ENCODE measurements around the gene PPM1L. TPM values are rescaled to one million over a fixed set of nuclear protein-coding genes. Genes with fewer than 3 reads are reported as not detected.

Gene PPM1L
- total RNA-seq, 2 donors from 2014 or later, result 7.6 to 13.7 TPM

DNA sequence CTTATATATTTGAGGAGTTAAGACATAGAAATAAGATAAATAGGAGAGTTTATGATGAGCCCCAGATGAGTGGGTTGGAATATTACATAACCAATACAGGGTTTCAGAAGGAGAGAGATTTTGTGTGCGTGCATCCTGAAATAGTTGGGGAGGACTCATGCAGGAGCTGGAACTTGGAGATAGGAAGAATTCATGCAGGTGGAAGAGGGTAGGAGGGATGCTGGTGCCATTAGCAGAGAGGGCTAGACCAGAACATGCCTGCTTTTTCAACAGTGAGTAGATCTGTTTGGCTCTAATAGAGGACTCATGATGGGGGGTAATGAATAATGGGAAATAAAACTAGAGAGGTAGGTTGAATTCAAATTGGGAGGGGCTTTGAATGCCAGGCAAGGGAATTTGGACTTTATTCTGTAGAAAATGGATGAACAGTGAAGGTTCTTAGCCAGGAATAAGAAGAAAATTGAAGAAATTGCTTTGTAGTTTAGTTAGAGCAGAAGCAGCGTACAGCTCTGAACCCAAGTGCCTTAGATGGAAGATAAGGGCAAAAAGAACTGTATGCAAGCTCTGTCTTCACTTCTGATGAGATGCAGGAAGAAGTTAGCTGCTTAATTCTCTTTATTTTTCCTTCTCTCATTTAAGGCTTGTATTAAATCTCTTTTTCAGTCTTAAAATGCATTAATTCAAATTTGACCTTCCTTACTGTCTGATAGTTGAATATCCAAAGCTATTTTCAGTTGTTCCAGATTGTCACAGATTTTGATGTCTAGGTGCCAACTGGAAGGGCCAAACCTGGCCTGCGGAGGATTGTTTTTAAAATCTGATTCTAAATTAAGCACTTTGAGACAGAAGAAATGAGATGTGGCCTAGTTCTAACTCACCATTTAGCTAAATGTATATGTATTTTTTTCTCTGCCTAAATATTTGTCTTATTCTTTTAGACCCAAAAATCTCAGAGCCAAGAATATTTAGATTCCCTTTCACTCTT lies 86.3 kb downstream of the PPM1L start:
- Histone ChIP-seq H3K36me3 (replicated peaks in 1 of 2; ENCODE audit: insufficient read depth in 1 of 2, low read depth in 2 of 2) (no peaks in the 10 kb centered on the region), H3K27ac (no peak overlapping the region), H3K9me3 (no peaks in the 10 kb centered on the region), H3K27me3 (no peaks in the 10 kb centered on the region), H3K4me1 (no peaks in the 10 kb centered on the region), H3K4me3 (no peak overlapping the region)
- DNase-seq (no peak), ATAC-seq (no peak)
- intact Hi-C loops (cut with DNase I), result no loop called here
- no peak for TF ChIP-seq POLR2A (IDR thresholded peaks at IDR 0.05)
- TF ChIP-seq, protein P1, sequence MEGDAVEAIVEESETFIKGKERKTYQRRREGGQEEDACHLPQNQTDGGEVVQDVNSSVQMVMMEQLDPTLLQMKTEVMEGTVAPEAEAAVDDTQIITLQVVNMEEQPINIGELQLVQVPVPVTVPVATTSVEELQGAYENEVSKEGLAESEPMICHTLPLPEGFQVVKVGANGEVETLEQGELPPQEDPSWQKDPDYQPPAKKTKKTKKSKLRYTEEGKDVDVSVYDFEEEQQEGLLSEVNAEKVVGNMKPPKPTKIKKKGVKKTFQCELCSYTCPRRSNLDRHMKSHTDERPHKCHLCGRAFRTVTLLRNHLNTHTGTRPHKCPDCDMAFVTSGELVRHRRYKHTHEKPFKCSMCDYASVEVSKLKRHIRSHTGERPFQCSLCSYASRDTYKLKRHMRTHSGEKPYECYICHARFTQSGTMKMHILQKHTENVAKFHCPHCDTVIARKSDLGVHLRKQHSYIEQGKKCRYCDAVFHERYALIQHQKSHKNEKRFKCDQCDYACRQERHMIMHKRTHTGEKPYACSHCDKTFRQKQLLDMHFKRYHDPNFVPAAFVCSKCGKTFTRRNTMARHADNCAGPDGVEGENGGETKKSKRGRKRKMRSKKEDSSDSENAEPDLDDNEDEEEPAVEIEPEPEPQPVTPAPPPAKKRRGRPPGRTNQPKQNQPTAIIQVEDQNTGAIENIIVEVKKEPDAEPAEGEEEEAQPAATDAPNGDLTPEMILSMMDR (IDR thresholded peaks at IDR 0.05), result no peak
- WGBS, 2 donors, result 90 to 92% methylated on average over 3 of the region's 3 CpGs

DNA sequence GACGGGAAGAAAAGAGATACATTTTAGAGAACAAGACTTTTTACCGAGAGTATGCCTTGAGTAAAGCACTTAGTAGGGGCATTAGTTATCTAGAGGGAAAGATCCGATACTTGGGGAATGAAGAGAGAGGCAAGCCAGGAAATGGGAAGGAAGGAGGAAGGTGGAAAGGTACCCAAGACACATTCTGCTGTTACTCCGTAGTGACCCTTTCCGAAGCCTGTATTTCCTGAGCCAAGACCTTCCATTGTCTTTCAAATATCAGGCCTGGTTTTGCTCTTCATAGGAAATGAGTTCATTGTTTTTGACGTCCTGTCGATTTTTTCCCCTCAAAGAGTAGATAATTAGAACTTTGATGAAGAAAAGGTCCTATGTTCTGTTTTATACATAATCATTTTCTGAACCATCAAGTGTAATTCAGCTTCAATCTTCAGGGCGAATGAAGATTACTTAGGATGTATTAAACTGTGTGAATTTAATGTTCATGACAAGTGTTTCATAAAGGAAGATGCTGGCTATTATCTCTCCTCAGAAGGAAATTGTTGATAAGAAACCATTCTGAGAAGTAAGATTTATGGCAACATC lies 95.7 kb downstream of the PPM1L start:
- Histone ChIP-seq H3K4me3 (no peak overlapping the region), H3K36me3 (replicated peaks in 1 of 2; ENCODE audit: insufficient read depth in 1 of 2, low read depth in 2 of 2) (no peaks in the 10 kb centered on the region), H3K27ac (no peak overlapping the region), H3K9me3 (no peaks in the 10 kb centered on the region), H3K4me1 (no peaks in the 10 kb centered on the region), H3K27me3 (no peaks in the 10 kb centered on the region)
- DNase-seq (no peak), ATAC-seq (no peak)
- TF ChIP-seq, protein P1 (IDR thresholded peaks at IDR 0.05), result no peak
- TF ChIP-seq POLR2A (IDR thresholded peaks at IDR 0.05), result no peak
- 80 to 88% methylated on average over 8 of the region's 8 CpGs for WGBS, 2 donors
- intact Hi-C loops (cut with DNase I), result no loop called here

DNA sequence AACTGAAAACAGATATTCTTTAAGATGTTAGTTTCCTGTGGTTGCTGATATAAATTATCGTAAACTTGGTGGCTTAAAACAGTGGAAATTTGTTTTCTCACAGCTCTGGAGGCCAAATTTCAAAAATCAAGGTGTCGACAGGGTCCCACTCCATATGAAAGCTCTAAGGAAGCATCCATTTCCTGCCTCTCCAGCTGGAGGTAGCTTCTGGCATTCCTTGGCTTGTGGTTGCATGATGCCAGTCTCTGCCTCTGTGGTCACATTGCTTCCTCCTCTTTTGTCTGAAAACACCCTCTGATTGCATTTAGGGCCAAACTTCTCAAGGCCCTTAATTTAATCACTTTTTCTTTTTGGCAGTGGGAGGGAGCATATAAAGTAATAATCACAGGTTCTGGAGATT lies 96.8 kb downstream of the PPM1L start:
- intact Hi-C loops (cut with DNase I), result no loop called here
- H3K36me3 ChIP-seq (replicated peaks in 1 of 2; ENCODE audit: insufficient read depth in 1 of 2, low read depth in 2 of 2), result no peaks in the 10 kb centered on the region
- no peak overlapping the region for H3K27ac ChIP-seq
- no peak overlapping the region for H3K4me3 ChIP-seq
- no peaks in the 10 kb centered on the region for H3K4me1 ChIP-seq
- TF ChIP-seq, protein P1 (IDR thresholded peaks at IDR 0.05), result no peak
- TF ChIP-seq POLR2A (IDR thresholded peaks at IDR 0.05), result no peak
- no peak for ATAC-seq
- WGBS, 2 donors, result 80 to 95% methylated on average over 2 of the region's 2 CpGs
- no peak for DNase-seq
- H3K9me3 ChIP-seq, result no peaks in the 10 kb centered on the region
- no peaks in the 10 kb centered on the region for H3K27me3 ChIP-seq

GRCh38 chr3:160856450-160856849 lies 100.4 kb downstream of the PPM1L start:
- Histone ChIP-seq H3K27ac (no peak overlapping the region), H3K36me3 (replicated peaks in 1 of 2; ENCODE audit: insufficient read depth in 1 of 2, low read depth in 2 of 2) (no peaks in the 10 kb centered on the region), H3K4me3 (no peak overlapping the region), H3K9me3 (no peaks in the 10 kb centered on the region), H3K27me3 (no peaks in the 10 kb centered on the region), H3K4me1 (no peaks in the 10 kb centered on the region)
- intact Hi-C loops (cut with DNase I), result no loop called here
- no peak for DNase-seq
- TF ChIP-seq POLR2A (IDR thresholded peaks at IDR 0.05), result no peak
- TF ChIP-seq, protein P1 (IDR thresholded peaks at IDR 0.05), result no peak
- 86 to 89% methylated on average over 2 of the region's 2 CpGs for WGBS, 2 donors
- no peak for ATAC-seq
